BLaER1 (cell line): ENCODE measurements around the gene TEFM.
"Not testable (repeated sequence)": the region's sequence is repeated elsewhere in the genome, so short reads cannot be mapped to it uniquely, and the experiment has no call there.

ENCODE experiments used
- H3K27ac ChIP-seq: shearing (Covaris generic); formaldehyde crosslinking; 2 replicates; pipeline ENCODE4 v1.8.1; 2022
- H3K27me3 ChIP-seq: shearing (Covaris generic); formaldehyde crosslinking; 2 replicates; pipeline ENCODE4 v1.8.1; 2022
- H3K36me3 ChIP-seq: shearing (Covaris generic); formaldehyde crosslinking; 2 replicates; pipeline ENCODE4 v1.8.1; 2022
- H3K4me1 ChIP-seq: shearing (Covaris generic); formaldehyde crosslinking; 2 replicates; pipeline ENCODE4 v1.8.1; 2022
- H3K4me2 ChIP-seq: shearing (Covaris generic); formaldehyde crosslinking; 2 replicates; pipeline ENCODE4 v1.8.1; 2022
- H3K4me3 ChIP-seq: shearing (Covaris generic); formaldehyde crosslinking; 2 replicates; pipeline ENCODE4 v1.8.1; 2022
- H3K9ac ChIP-seq: shearing (Covaris generic); formaldehyde crosslinking; 2 replicates; pipeline ENCODE4 v1.8.1; 2022
- H3K9me3 ChIP-seq: shearing (Covaris generic); formaldehyde crosslinking; 2 replicates; pipeline ENCODE4 v1.8.1; 2022
- H4K20me1 ChIP-seq: shearing (Covaris generic); formaldehyde crosslinking; 2 replicates; pipeline ENCODE4 v1.8.1; 2022
- Cebpa-rat ChIP-seq: shearing (Covaris generic); IDR thresholded peaks from 2 replicates; pipeline ENCODE4 v1.8.1; 2022

Gene TEFM

GRCh38 chr17:30921544-30922196, 15.6 kb upstream of the TEFM start, which contains the start of gene ADAP2:
Gene ADAP2, plus strand, starts transcription at chr17:30921945. Its CDS starts 70 bp downstream, at chr17:30922015.
- Histone ChIP-seq H4K20me1 (0 out of 2 replicates have a peak, but pooled peaks cover 5% of the 10 kb centered on the region), H3K4me2 (no peak within 1 kb of the TSS), H3K27me3 (peaks cover 49% of the 10 kb centered on the region), H3K4me1 (no peaks in the 10 kb centered on the region), H3K9me3 (no peaks in the 10 kb centered on the region), H3K27ac (no peak within 1 kb of the TSS), H3K4me3 (no peak within 1 kb of the TSS), H3K9ac (no peak within 1 kb of the TSS), H3K36me3 (no peaks in the 10 kb centered on the region)
- no peak for TF ChIP-seq Cebpa-rat

DNA sequence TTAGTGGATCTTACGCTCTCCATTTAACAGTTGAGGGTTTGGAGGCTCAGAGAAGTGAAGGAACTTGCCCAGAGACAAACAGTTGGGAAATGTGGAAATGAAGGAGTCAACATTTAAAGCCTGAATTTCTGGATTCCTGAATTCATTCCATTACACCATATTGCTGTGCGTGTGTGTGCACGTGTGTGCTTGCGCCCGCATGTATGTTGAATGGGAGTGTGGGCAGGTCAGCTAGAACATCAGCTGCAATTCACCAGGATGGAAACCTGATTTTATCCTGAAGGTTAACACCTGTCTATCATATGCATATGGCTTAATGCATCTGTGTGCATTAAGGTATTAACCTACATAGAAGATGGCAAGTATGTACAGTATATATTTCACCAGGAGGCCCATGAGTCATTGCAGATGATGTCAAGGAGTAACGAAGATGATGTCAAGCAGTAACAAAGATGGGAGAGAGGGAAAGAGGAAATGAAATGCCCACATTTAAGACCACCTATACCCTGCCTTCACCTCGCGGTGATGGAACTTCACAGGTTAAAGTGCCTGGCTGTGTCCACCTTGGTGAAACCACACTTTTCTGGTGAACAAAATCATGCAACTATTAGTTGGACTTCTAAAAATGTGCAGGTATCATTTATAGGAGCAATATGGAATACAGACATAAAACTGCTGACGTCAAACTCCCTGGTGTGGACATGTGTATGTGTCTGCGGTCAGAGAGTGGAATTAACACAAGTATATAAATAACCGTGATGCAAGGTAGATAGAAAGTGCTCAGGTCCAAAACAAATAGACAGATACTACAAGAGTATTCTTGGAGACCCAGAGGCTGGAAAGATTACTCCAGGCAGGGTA, 14.9 kb upstream of the TEFM start:
- Histone ChIP-seq H3K9me3 (no peaks in the 10 kb centered on the region), H3K36me3 (no peaks in the 10 kb centered on the region), H3K4me1 (no peaks in the 10 kb centered on the region), H4K20me1 (0 out of 2 replicates have a peak, but pooled peaks cover 5% of the 10 kb centered on the region), H3K27me3 (peaks cover 49% of the 10 kb centered on the region), H3K4me2 (no peak overlapping the region), H3K4me3 (no peak overlapping the region), H3K27ac (no peak overlapping the region), H3K9ac (no peak overlapping the region)
- TF ChIP-seq Cebpa-rat: no peak

DNA sequence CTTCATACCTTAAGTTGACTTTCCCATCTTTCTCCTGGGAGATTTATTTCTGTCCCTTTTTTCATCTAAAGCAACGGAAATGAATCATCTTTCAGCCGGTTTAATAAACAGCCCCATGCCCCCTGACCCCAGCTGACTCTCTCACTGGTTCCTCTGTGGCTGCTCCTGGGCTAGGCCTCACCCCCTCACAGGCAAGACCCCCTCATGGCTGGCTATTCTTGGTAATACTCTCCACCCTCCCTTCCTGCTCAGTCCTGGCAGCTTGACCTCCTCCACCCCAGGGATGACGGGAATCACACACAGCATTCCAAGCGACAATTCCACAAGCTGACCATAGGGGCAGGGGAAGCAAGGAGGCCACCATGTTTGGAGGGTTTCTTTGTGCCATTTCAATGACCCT, 14.2 kb upstream of the TEFM start:
- Histone ChIP-seq H3K36me3 (no peaks in the 10 kb centered on the region), H3K4me1 (no peaks in the 10 kb centered on the region), H3K9ac (no peak overlapping the region), H4K20me1 (0 out of 2 replicates have a peak, but pooled peaks cover 5% of the 10 kb centered on the region), H3K27me3 (peaks cover 49% of the 10 kb centered on the region), H3K4me3 (no peak overlapping the region), H3K9me3 (no peaks in the 10 kb centered on the region), H3K4me2 (no peak overlapping the region), H3K27ac (no peak overlapping the region)
- TF ChIP-seq Cebpa-rat: no peak

DNA sequence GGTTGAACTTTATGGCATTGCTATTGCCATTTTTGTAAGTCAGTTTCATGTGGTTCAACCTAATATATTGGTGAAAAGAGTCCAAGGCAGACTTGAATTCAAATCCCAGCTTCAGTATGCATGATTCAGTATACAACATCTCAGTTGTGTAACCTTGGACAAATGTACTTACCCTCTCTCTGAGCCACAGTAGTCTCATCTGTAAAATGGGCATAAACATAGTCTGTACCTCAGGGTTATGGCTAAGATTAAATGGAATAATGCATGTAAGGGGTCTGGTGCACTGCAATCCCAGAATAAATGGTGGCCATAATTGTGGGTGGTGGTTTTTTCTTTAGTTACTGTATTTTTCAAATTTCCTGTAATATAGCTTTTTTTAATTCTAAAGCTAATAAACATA, 11.0 kb upstream of the TEFM start:
- no peaks in the 10 kb centered on the region for H3K36me3 ChIP-seq
- 0 out of 2 replicates have a peak, but pooled peaks cover 5% of the 10 kb centered on the region for H4K20me1 ChIP-seq
- H3K27me3 ChIP-seq: peaks cover 21% of the 10 kb centered on the region
- H3K4me2 ChIP-seq: no peak overlapping the region
- H3K4me1 ChIP-seq: no peaks in the 10 kb centered on the region
- TF ChIP-seq Cebpa-rat: no peak
- H3K9me3 ChIP-seq: no peaks in the 10 kb centered on the region
- no peak overlapping the region for H3K9ac ChIP-seq
- no peak overlapping the region for H3K27ac ChIP-seq
- H3K4me3 ChIP-seq: no peak overlapping the region

DNA sequence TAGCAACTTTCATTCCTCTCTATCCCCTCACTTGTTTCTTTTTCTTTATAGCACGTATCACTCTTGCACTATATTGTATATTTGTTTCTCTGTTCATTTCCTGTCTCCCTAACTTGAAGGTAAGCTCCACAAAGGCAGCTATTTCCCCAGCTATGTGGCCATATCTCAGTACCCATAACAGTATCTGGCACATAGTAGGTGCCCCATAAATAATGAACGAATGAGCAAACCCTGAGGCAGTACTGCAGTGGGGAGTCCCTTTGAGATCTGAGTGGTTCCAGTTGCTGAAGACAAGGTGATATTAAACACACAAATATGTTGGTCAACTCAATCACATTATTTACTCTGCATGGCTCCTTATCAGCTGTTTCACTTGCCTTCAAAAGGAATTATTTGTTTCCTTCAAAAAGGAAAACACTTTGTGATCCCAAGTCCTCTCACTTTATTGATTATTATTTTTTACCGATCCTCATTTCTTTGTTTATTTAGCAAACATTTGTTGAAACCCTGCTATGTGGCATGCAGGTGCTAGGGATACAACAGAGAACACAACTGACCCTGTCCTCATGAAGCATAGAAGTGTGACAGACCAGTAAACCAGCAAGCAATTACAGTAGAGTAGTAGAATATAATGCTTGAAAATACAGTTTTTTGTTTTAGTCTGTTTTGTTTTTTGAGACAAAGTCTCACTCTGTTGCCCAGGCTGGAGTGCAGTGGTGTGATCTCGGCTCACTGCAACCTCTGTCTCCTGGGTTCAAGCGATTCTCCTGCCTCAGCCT, 10.0 kb upstream of the TEFM start:
- Histone ChIP-seq H3K36me3 (no peaks in the 10 kb centered on the region), H3K27me3 (peaks cover 11% of the 10 kb centered on the region), H3K4me1 (no peaks in the 10 kb centered on the region), H4K20me1 (0 out of 2 replicates have a peak, but pooled peaks cover 5% of the 10 kb centered on the region), H3K4me2 (no peak overlapping the region), H3K4me3 (no peak overlapping the region), H3K9ac (no peak overlapping the region), H3K9me3 (no peaks in the 10 kb centered on the region), H3K27ac (no peak overlapping the region)
- TF ChIP-seq Cebpa-rat: no peak

DNA sequence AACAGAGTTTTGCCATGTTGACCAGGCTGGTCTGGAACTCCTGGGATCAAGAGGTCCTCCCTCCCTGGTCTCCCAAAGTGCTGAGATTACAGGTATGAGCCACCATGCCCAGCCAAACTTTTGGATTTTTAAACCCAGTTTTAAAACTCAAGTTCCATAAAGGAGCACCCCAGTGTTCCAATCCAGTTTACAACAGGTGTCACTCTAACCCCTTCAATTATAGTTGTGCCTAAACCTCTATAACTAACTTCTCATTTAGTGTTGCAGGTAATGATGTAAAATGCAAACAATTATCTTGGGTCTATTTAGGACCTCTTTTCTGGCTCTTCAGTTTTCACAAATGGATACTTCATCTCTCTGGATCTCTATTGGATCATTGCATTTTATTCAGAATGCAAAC, 7.9 kb upstream of the TEFM start:
- H3K27me3 ChIP-seq: no peaks in the 10 kb centered on the region
- no peaks in the 10 kb centered on the region for H3K36me3 ChIP-seq
- no peak overlapping the region for H3K4me2 ChIP-seq
- peaks cover 2% of the 10 kb centered on the region; the same call in 1 of the 2 replicates for H3K4me1 ChIP-seq
- H3K9me3 ChIP-seq: no peaks in the 10 kb centered on the region
- no peak overlapping the region for H3K9ac ChIP-seq
- no peak overlapping the region for H3K27ac ChIP-seq
- H4K20me1 ChIP-seq: no peaks in the 10 kb centered on the region
- no peak for TF ChIP-seq Cebpa-rat
- no peak overlapping the region for H3K4me3 ChIP-seq

DNA sequence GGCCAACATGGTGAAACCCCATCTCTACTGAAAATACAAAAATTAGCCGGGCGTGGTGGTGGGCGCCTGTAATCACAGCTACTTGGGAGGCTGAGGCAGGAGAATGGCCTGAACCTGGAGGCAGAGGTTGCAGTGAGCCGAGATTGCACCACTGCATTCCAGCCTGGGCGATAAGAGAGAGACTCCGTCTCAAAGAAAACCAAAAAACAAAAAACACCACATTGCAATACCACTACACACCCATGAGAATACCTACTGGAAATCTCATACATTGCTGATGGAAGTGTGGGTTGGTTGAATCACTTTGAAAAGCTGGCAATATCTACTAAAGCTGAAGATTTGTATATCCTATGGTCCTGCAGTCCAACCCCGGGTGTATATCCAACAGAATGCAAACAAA, 4.1 kb upstream of the TEFM start:
- not testable (repeated sequence) for H3K4me3 ChIP-seq, H3K27me3 ChIP-seq, H3K4me2 ChIP-seq, H3K9me3 ChIP-seq, H3K27ac ChIP-seq, H4K20me1 ChIP-seq, H3K36me3 ChIP-seq, H3K9ac ChIP-seq
- peaks cover 25% of the 10 kb centered on the region for H3K4me1 ChIP-seq

- Histone ChIP-seq H3K27me3 (no peaks in the 10 kb centered on the region), H3K4me2 (no peak overlapping the region), H3K4me3 (no peak overlapping the region), H3K36me3 (peaks cover 4% of the 10 kb centered on the region), H3K4me1 (peaks cover 31% of the 10 kb centered on the region), H3K9me3 (no peaks in the 10 kb centered on the region), H3K27ac (no peak overlapping the region), H3K9ac (no peak overlapping the region), H4K20me1 (no peaks in the 10 kb centered on the region)
- no peak for TF ChIP-seq Cebpa-rat
Measured at GRCh38 chr17:30908717-30909420, 2.8 kb upstream of the TEFM start.

DNA sequence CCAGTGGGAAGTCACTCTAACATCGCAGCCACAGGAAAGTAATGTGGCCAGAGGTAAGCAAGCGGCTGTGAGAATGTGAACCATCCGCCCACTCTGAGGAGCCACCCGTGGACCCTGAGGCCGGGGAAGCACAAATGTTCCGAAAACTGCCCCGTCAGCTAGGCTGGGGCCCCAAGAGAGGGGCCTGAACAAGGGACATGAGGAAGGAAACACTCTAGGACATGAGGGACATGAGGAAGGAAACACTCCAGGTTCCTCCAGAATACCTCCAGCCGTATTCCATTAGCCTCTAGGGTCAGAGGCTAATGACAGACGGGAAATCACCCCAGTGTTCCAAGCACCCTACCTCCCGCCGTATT, 317 bp downstream of the TEFM start:
- H3K9ac ChIP-seq: peak overlapping the region; percentile 97
- peak overlapping the region; percentile 93 for H3K27ac ChIP-seq
- peaks cover 34% of the 10 kb centered on the region for H3K36me3 ChIP-seq
- H3K4me3 ChIP-seq: peak overlapping the region; percentile 89
- H3K4me2 ChIP-seq: peak overlapping the region; percentile 79
- H3K9me3 ChIP-seq: no peaks in the 10 kb centered on the region
- H3K27me3 ChIP-seq: no peaks in the 10 kb centered on the region
- peaks cover 31% of the 10 kb centered on the region for H3K4me1 ChIP-seq
- no peak for TF ChIP-seq Cebpa-rat
- 0 out of 2 replicates have a peak, but pooled peaks cover 11% of the 10 kb centered on the region for H4K20me1 ChIP-seq
